Panc1 (cell line): Measurements from ENCODE around the gene PWP1. TPM values are rescaled to one million over a fixed set of nuclear protein-coding genes. Genes with fewer than 3 reads are reported as not detected.

Experiments
- ATAC-seq: fragments of 200-7000 bp; cut with Tn5 transposase; 2 replicates; pipeline ENCODE4 v1.9.1; 2020; ENCODE audit warnings: mild to moderate bottlenecking, moderate library complexity
- BruUV-seq: library from RNA; stranded (reverse); fragments of 400-500 nt; replicated peaks from 2 replicates; lab custom pipeline; 2021; lab: Mats Ljungman, UMichigan
- CTCF ChIA-PET: fragments of 300-600 bp; sonication (Branson Sonifier 250); formaldehyde crosslinking; loops from one replicate; lab custom pipeline; 2022; ENCODE audit warnings: antibody characterized with exemption; lab: Charles Lee
- POLR2A ChIA-PET: fragments of 300-600 bp; sonication (Branson Sonifier 250); formaldehyde crosslinking; loops from one replicate; lab custom pipeline; 2022; ENCODE audit warnings: antibody characterized with exemption; lab: Charles Lee
- DNase-seq: peaks from one replicate; pipeline ENCODE4 v3.0.0-alpha.2; 2010; ENCODE audit warnings: low read depth, low spot score
- H3K27ac ChIP-seq: 2 replicates; pipeline ENCODE4 v1.5.1; 2011; ENCODE audit warnings: mild to moderate bottlenecking, low read length, inconsistent platforms
- H3K27me3 ChIP-seq: fragments of 200-500 bp; sonication (Bioruptor generic); 2 replicates; pipeline ENCODE4 v1.6.0; 2014; ENCODE audit warnings: low read length, inconsistent platforms; ENCODE audit not compliant: control insufficient read depth, insufficient read depth
- H3K36me3 ChIP-seq: fragments of 200-500 bp; sonication (Bioruptor generic); 2 replicates; pipeline ENCODE4 v1.5.1; 2014; ENCODE audit warnings: inconsistent platforms, mild to moderate bottlenecking, low read length, moderate library complexity; ENCODE audit not compliant: control insufficient read depth, insufficient read depth
- H3K4me1 ChIP-seq: 2 replicates; pipeline ENCODE4 v1.5.1; 2011; ENCODE audit warnings: inconsistent platforms, mild to moderate bottlenecking, low read length, moderate library complexity; ENCODE audit not compliant: control insufficient read depth, insufficient read depth
- H3K4me3 ChIP-seq, 2 experiments: 2 replicates each; pipeline ENCODE4 v1.5.1; 2011 to 2012; ENCODE audit warnings: low read depth in 2 of 2, low read length in 2 of 2, mild to moderate bottlenecking in 2 of 2, inconsistent platforms in 1 of 2, moderate library complexity in 1 of 2
- H3K9me3 ChIP-seq: fragments of 200-500 bp; sonication (Bioruptor generic); 2 replicates; pipeline ENCODE4 v1.5.1; 2014; ENCODE audit warnings: low read depth, mild to moderate bottlenecking, inconsistent platforms, low read length, moderate library complexity; ENCODE audit not compliant: control insufficient read depth, insufficient read depth
- CTCF ChIP-seq: fragments of 450-650 bp; IDR thresholded peaks from 2 replicates; pipeline ENCODE4 v1.5.1; 2017; ENCODE audit warnings: mild to moderate bottlenecking
- POLR2AphosphoS5 ChIP-seq: IDR thresholded peaks from 2 replicates; pipeline ENCODE4 v1.6.1; 2012; ENCODE audit warnings: mild to moderate bottlenecking, low read depth, low read length, moderate library complexity
- SIN3A ChIP-seq: IDR thresholded peaks from 2 replicates; pipeline ENCODE4 v1.6.1; 2012; ENCODE audit warnings: low read depth, mild to moderate bottlenecking, low read length, moderate library complexity, borderline replicate concordance; ENCODE audit not compliant: insufficient read depth
- TCF7L2 ChIP-seq: IDR thresholded peaks from 2 replicates; pipeline ENCODE4 v1.6.1; 2011; ENCODE audit warnings: mild to moderate bottlenecking, low read depth, low read length, inconsistent platforms
- in situ Hi-C: cut with HindIII; loops from 2 replicates; pipeline ENCODE4 v1.10.0; 2016; ENCODE audit warnings: low sequenced_read_pairs, low pct_unique_long_range_greater_than_20kb
- intact Hi-C: fragments of 100-400 bp; cut with micrococcal nuclease; formaldehyde crosslinking; loops from one replicate; pipeline ENCODE4 v1.10.0; 2022; ENCODE audit not compliant: unreplicated experiment
- total RNA-seq: library from RNA; stranded (reverse); gene quantifications from one replicate; pipeline ENCODE4 v1.2.1, GENCODE V29; 2021; ENCODE audit not compliant: unreplicated experiment
- TF ChIP-seq, protein P1 (sequence below), 2 experiments: IDR thresholded peaks; 2 replicates each; pipeline ENCODE4 v1.6.1; 2011 to 2012; ENCODE audit warnings: low read depth in 2 of 2, control low read depth in 1 of 2, low read length in 1 of 2, mild to moderate bottlenecking in 1 of 2, moderate library complexity in 1 of 2; ENCODE audit not compliant: insufficient read depth in 1 of 2

Gene PWP1
- total RNA-seq, 1 experiment from 2014 or later: 61.7 TPM

DNA sequence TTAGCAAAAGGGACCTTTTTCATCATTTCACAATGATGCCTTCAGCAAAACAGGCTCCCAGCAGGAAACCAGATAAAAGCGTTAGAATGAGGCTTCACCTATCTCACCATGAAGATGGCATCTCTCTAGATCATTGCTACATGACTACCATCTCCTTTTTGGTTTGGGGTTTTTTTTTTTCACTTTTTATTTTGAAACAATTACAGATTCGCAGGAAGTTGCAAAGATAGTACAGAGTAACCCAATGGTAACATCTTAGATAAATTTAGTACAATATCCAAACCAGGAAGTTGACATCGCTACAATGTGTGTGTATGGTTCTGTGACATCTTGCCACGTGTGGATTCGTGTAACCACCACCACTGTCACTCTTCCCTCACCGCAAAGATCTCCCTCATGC lies 22.3 kb upstream of the PWP1 start:
- intact Hi-C loops (no loop called here), in situ Hi-C loops (no loop called here)
- Histone ChIP-seq H3K27ac (no peak overlapping the region), H3K9me3 (no peaks in the 10 kb centered on the region), H3K36me3 (no peaks in the 10 kb centered on the region), H3K4me3 (no peak overlapping the region), H3K4me1 (no peaks in the 10 kb centered on the region), H3K27me3 (peaks cover 11% of the 10 kb centered on the region)
- BruUV-seq: no TSS peak
- ChIA-PET CTCF (no interaction called here), POLR2A (no interaction called here)
- DNase-seq: no peak
- ATAC-seq: no peak
- TF ChIP-seq TCF7L2: no peak
- TF ChIP-seq, protein P1, sequence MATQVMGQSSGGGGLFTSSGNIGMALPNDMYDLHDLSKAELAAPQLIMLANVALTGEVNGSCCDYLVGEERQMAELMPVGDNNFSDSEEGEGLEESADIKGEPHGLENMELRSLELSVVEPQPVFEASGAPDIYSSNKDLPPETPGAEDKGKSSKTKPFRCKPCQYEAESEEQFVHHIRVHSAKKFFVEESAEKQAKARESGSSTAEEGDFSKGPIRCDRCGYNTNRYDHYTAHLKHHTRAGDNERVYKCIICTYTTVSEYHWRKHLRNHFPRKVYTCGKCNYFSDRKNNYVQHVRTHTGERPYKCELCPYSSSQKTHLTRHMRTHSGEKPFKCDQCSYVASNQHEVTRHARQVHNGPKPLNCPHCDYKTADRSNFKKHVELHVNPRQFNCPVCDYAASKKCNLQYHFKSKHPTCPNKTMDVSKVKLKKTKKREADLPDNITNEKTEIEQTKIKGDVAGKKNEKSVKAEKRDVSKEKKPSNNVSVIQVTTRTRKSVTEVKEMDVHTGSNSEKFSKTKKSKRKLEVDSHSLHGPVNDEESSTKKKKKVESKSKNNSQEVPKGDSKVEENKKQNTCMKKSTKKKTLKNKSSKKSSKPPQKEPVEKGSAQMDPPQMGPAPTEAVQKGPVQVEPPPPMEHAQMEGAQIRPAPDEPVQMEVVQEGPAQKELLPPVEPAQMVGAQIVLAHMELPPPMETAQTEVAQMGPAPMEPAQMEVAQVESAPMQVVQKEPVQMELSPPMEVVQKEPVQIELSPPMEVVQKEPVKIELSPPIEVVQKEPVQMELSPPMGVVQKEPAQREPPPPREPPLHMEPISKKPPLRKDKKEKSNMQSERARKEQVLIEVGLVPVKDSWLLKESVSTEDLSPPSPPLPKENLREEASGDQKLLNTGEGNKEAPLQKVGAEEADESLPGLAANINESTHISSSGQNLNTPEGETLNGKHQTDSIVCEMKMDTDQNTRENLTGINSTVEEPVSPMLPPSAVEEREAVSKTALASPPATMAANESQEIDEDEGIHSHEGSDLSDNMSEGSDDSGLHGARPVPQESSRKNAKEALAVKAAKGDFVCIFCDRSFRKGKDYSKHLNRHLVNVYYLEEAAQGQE (IDR thresholded peaks at IDR 0.05; ENCODE audit: insufficient read depth in 1 of 2, low read depth in 2 of 2, low read length in 1 of 2): no peak
- TF ChIP-seq POLR2AphosphoS5: no peak
- TF ChIP-seq SIN3A: no peak
- TF ChIP-seq CTCF: no peak

- Histone ChIP-seq H3K9me3 (no peaks in the 10 kb centered on the region), H3K4me1 (no peaks in the 10 kb centered on the region), H3K27me3 (peaks cover 19% of the 10 kb centered on the region), H3K4me3 (no peak overlapping the region), H3K36me3 (no peaks in the 10 kb centered on the region), H3K27ac (no peak overlapping the region)
- in situ Hi-C loops: no loop called here
- ATAC-seq (no peak), DNase-seq (no peak)
- intact Hi-C loops: no loop called here
- BruUV-seq: no TSS peak
- CTCF ChIA-PET: no interaction called here
- TF ChIP-seq, protein P1 (IDR thresholded peaks at IDR 0.05; ENCODE audit: insufficient read depth in 1 of 2, low read depth in 2 of 2, low read length in 1 of 2): no peak
- TF ChIP-seq CTCF (no peak), SIN3A (no peak), POLR2AphosphoS5 (no peak), TCF7L2 (no peak)
- POLR2A ChIA-PET: no interaction called here
Measured at GRCh38 chr12:107666009-107666408, 19.6 kb upstream of the PWP1 start.
